Measurements from ENCODE around the gene TIMM8A.
"Not testable (repeated sequence)": the region's sequence is repeated elsewhere in the genome, so short reads cannot be mapped to it uniquely, and the experiment has no call there.

DNA sequence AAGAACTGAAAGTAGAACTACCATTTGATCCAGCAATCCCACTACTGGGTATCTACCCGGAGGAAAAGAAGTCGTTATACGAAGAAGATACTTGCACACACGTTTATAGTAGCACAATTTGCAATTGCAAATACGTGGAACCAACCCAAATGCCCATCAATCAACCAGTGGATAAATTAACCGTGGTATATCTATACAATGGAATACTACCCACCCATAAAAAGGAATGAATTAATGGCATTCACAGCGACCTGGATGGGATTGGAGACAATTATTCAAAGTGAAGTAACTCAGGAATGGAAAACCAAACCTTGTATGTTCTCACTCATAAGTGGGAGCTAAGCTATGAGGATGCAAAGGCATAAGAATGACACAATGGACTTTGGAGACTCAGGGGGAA is 14.2 kb downstream of the TIMM8A start:
- not testable (repeated sequence) for TF ChIP-seq CTCF (IDR thresholded peaks at IDR 0.05; ENCODE audit: insufficient read depth, low read depth, low read length); EZH2 (IDR thresholded peaks at IDR 0.05; ENCODE audit: insufficient read depth, low read length)
